ENCODE measurements around the gene MMADHC. TPM values are rescaled to one million over a fixed set of nuclear protein-coding genes. Genes with fewer than 3 reads are reported as not detected.

The MMADHC gene
- total RNA-seq, 1 experiment from 2014 or later: 135 TPM

DNA sequence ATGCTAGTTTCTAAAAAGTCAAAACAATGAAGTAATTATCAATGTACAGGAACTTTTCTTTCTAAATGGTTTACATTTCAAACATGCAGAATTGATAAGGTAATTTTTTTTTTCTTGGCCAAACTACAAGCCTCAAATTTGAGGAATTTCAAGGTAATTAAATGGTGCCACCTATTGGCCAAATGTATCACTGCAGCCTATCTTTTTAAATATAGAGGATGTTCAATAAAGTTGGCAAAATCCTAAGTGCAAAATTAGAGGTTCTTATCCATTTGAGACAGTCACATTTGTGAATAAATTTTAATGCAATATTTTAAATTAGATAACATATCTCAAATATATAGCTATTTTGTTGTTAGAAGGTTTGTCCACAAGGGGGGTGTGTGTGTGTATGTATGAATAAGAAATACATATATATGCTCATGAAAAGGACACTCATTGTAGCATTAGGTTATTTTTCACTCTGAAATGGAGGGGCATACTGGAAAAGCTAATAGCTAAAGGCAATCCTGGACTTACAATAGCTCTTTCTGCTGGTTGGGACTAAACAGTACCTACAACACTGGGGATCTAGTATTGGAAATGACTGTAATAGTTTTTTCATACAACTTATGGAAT, 26.2 kb downstream of the MMADHC start:
- TF ChIP-seq EZH2 (IDR thresholded peaks at IDR 0.05; ENCODE audit: low read depth): no peak
- TF ChIP-seq, protein P1, sequence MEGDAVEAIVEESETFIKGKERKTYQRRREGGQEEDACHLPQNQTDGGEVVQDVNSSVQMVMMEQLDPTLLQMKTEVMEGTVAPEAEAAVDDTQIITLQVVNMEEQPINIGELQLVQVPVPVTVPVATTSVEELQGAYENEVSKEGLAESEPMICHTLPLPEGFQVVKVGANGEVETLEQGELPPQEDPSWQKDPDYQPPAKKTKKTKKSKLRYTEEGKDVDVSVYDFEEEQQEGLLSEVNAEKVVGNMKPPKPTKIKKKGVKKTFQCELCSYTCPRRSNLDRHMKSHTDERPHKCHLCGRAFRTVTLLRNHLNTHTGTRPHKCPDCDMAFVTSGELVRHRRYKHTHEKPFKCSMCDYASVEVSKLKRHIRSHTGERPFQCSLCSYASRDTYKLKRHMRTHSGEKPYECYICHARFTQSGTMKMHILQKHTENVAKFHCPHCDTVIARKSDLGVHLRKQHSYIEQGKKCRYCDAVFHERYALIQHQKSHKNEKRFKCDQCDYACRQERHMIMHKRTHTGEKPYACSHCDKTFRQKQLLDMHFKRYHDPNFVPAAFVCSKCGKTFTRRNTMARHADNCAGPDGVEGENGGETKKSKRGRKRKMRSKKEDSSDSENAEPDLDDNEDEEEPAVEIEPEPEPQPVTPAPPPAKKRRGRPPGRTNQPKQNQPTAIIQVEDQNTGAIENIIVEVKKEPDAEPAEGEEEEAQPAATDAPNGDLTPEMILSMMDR (conservative IDR thresholded peaks at IDR 0.05): peak; percentile 90
- H3K9me3 ChIP-seq (ENCODE audit: insufficient read depth, low read depth): no peaks in the 10 kb centered on the region
- no peak for DNase-seq
- intact Hi-C loops (cut with micrococcal nuclease; ENCODE audit: unreplicated experiment): loop anchor here (1.0 to 10.0 kb wide), 6 partner anchors 234 to 1624 kb away; no protein-coding TSS in a partner anchor
- no peak overlapping the region for H3K4me2 ChIP-seq
- no peak overlapping the region for H2AFZ ChIP-seq
- no peaks in the 10 kb centered on the region for H3F3A ChIP-seq (ENCODE audit: insufficient read depth, low read depth)
- no peak overlapping the region for H3K4me3 ChIP-seq
- CTCF ChIA-PET: interaction anchor here (0.6 to 1.4 kb wide), 4 partner anchors 71 to 545 kb away, joined by 3 to 4 read pairs (median 4); no protein-coding TSS in a partner anchor
- POLR2A ChIA-PET (ENCODE audit: unreplicated experiment): no interaction called here
- H3K4me1 ChIP-seq (replicated peaks; ENCODE audit: insufficient read depth): no peaks in the 10 kb centered on the region
- no peak overlapping the region for H3K27ac ChIP-seq
- H3K9me2 ChIP-seq (ENCODE audit: insufficient read depth): no peaks in the 10 kb centered on the region
- BruUV-seq (replicated peaks): no TSS peak
- H3K36me3 ChIP-seq (ENCODE audit: low read depth): no peaks in the 10 kb centered on the region
- no peaks in the 10 kb centered on the region for H3K79me2 ChIP-seq (ENCODE audit: low read depth)
- no peaks in the 10 kb centered on the region for H4K20me1 ChIP-seq (ENCODE audit: insufficient read depth)
- no peaks in the 10 kb centered on the region for H3K27me3 ChIP-seq (ENCODE audit: insufficient read depth, low read depth)

DNA sequence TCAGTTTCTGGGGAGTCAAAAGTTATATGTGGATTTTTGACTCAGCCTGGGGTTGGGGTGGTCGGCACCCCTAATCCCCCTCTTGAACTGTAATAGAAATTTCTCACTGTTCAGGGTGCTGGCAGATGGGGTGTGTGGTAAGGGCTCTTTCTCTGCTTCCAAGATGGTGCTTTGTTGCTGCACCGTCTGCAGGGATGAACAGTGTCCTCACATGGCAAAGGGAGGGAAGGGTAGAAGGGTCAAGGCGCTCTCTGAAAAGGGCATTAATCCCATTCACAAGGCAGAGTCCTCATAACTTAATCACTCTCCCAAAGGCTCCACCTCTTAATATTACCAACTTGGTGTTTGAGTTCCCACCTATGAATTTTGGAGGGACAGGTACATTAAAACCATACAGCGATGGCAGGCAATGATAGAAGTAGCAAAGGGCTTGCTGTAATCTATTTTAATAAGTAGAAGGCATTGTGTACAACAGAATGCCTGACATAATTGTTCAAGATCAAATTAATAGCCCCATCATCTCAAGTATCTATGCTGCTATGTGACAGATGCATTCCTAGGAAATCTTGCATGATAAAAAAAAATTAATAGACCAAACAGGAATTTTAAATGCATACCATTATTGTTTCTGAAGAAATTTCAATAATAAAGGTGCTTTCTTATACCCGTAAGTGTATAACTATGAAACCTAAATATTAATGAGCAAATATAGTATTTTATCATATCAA, 28.1 kb downstream of the MMADHC start:
- no peak overlapping the region for H3K4me2 ChIP-seq
- BruUV-seq (replicated peaks): no TSS peak
- ChIA-PET POLR2A (ENCODE audit: unreplicated experiment) (no interaction called here), CTCF (interaction anchor here (0.5 kb wide), 1 partner anchor 158 kb away, joined by 3 read pairs; no protein-coding TSS in a partner anchor)
- no peak overlapping the region for H3K27ac ChIP-seq
- H3K4me1 ChIP-seq (replicated peaks; ENCODE audit: insufficient read depth): no peaks in the 10 kb centered on the region
- H3F3A ChIP-seq (ENCODE audit: insufficient read depth, low read depth): no peaks in the 10 kb centered on the region
- no peaks in the 10 kb centered on the region for H3K9me2 ChIP-seq (ENCODE audit: insufficient read depth)
- no peak for DNase-seq
- no peaks in the 10 kb centered on the region for H3K36me3 ChIP-seq (ENCODE audit: low read depth)
- H3K27me3 ChIP-seq (ENCODE audit: insufficient read depth, low read depth): no peaks in the 10 kb centered on the region
- H3K9me3 ChIP-seq (ENCODE audit: insufficient read depth, low read depth): no peaks in the 10 kb centered on the region
- no peaks in the 10 kb centered on the region for H3K79me2 ChIP-seq (ENCODE audit: low read depth)
- intact Hi-C loops (cut with micrococcal nuclease; ENCODE audit: unreplicated experiment): loop anchor here (5.0 to 10.0 kb wide), 4 partner anchors 232 to 1622 kb away; no protein-coding TSS in a partner anchor
- H2AFZ ChIP-seq: no peak overlapping the region
- no peak overlapping the region for H3K4me3 ChIP-seq
- TF ChIP-seq, protein P1 (conservative IDR thresholded peaks at IDR 0.05): no peak
- TF ChIP-seq EZH2 (IDR thresholded peaks at IDR 0.05; ENCODE audit: low read depth): no peak
- H4K20me1 ChIP-seq (ENCODE audit: insufficient read depth): no peaks in the 10 kb centered on the region

DNA sequence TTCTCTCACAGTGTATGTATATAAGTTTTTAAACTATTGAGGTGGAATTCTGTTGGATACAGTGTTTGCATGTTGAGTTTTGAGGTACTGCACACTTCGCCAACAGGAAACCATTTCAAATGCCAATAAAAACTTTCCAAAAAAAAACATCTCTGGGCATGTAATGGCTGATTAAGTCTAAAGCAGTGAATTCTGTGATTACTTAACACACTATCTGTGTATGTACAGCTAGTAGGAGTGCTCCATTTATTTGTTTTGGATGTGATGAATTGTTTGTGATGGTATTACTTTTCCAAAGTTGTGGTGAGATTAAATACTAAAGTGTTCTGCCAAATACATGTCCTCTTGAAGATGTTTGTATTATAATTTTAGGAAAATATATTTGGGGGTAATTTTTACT, 31.1 kb downstream of the MMADHC start:
- Histone ChIP-seq H3K79me2 (ENCODE audit: low read depth) (no peaks in the 10 kb centered on the region), H3K27me3 (ENCODE audit: insufficient read depth, low read depth) (no peaks in the 10 kb centered on the region), H3K36me3 (ENCODE audit: low read depth) (no peaks in the 10 kb centered on the region), H2AFZ (no peak overlapping the region), H3K4me1 (replicated peaks; ENCODE audit: insufficient read depth) (no peaks in the 10 kb centered on the region), H3F3A (ENCODE audit: insufficient read depth, low read depth) (no peaks in the 10 kb centered on the region), H3K27ac (no peak overlapping the region), H3K4me3 (no peak overlapping the region), H3K4me2 (no peak overlapping the region), H4K20me1 (ENCODE audit: insufficient read depth) (no peaks in the 10 kb centered on the region), H3K9me2 (ENCODE audit: insufficient read depth) (no peaks in the 10 kb centered on the region), H3K9me3 (ENCODE audit: insufficient read depth, low read depth) (no peaks in the 10 kb centered on the region)
- no TSS peak for BruUV-seq (replicated peaks)
- CTCF ChIA-PET: no interaction called here
- intact Hi-C loops (cut with micrococcal nuclease; ENCODE audit: unreplicated experiment): no loop called here
- POLR2A ChIA-PET (ENCODE audit: unreplicated experiment): no interaction called here
- no peak for DNase-seq
- TF ChIP-seq, protein P1 (conservative IDR thresholded peaks at IDR 0.05): no peak

Measured in PC-9 (cell line).